B cell (primary cell): Measurements from ENCODE around the gene TUBB4B. TPM values are rescaled to one million over a fixed set of nuclear protein-coding genes. Genes with fewer than 3 reads are reported as not detected.

ENCODE experiments used
- ATAC-seq: fragments of 200-7000 bp; cut with Tn5 transposase; one replicate; pipeline ENCODE4 v1.10.0; 2021; ENCODE audit warnings: low read depth, mild to moderate bottlenecking, moderate number of reproducible peaks, moderate library complexity
- CTCF ChIA-PET: fragments of 350-600 bp; sonication (Branson Sonifier 250); formaldehyde crosslinking; loops from one replicate; lab custom pipeline; 2021; ENCODE audit warnings: antibody characterized with exemption, inconsistent platforms; lab: Charles Lee
- POLR2A ChIA-PET: fragments of 350-600 bp; sonication (Branson Sonifier 250); formaldehyde crosslinking; loops from one replicate; lab custom pipeline; 2021; ENCODE audit warnings: antibody characterized with exemption; lab: Charles Lee
- DNase-seq: peaks from one replicate; pipeline ENCODE4 v3.0.0; 2013
- H2AFZ ChIP-seq: 2 replicates; pipeline ENCODE4 v1.6.1; 2012; ENCODE audit warnings: mild to moderate bottlenecking, low read depth, low read length; ENCODE audit not compliant: insufficient read depth, poor library complexity, severe bottlenecking
- H3K27ac ChIP-seq, 2 donors: 1 replicate in 1 of 2; 2 replicates in 1 of 2; pipeline ENCODE4 v1.5.1; 2012 to 2013; ENCODE audit warnings: low read length in 2 of 2, mild to moderate bottlenecking in 2 of 2, moderate library complexity in 1 of 2
- H3K27me3 ChIP-seq, 4 experiments: fragments of 200-600 bp in 1 of 4; sonication (generic) in 1 of 4; replicated peaks in 1 of 4; 1 replicate in 2 of 4; 2 replicates in 2 of 4; pipeline versions ENCODE4 v1.6.1 to v1.7.0; 2013 to 2016; ENCODE audit warnings: low read length in 3 of 4, mild to moderate bottlenecking in 2 of 4, mixed read lengths in 1 of 4, moderate library complexity in 1 of 4; ENCODE audit not compliant: insufficient read depth in 4 of 4, control insufficient read depth in 3 of 4; ENCODE audit errors: control extremely low read depth in 1 of 4
- H3K36me3 ChIP-seq, 2 experiments: replicated peaks in 1 of 2; 1 replicate in 1 of 2; 2 replicates in 1 of 2; pipeline versions ENCODE4 v1.6.1 to v1.7.1; 2013; ENCODE audit warnings: low read length in 1 of 2; ENCODE audit not compliant: insufficient read depth in 2 of 2, control insufficient read depth in 1 of 2; ENCODE audit errors: control extremely low read depth in 1 of 2, extremely low read depth in 1 of 2
- H3K4me1 ChIP-seq, 2 donors: fragments of 200-600 bp in 1 of 2; sonication (generic) in 1 of 2; 1 replicate in 1 of 2; 2 replicates in 1 of 2; pipeline versions ENCODE4 v1.5.1 to v1.6.1; 2013 to 2017; ENCODE audit warnings: low read length in 2 of 2; ENCODE audit not compliant: control insufficient read depth in 2 of 2, insufficient read depth in 2 of 2
- H3K4me2 ChIP-seq: replicated peaks from 2 replicates; pipeline ENCODE3; 2012; ENCODE audit warnings: mild to moderate bottlenecking, low read depth, low read length; ENCODE audit not compliant: poor library complexity, severe bottlenecking
- H3K4me3 ChIP-seq, 5 experiments: fragments of 200-600 bp in 1 of 5; sonication (generic) in 1 of 5; 1 replicate in 3 of 5; 2 replicates in 2 of 5; pipeline versions ENCODE4 v1.5.1 to v1.7.0; 2011 to 2016; ENCODE audit warnings: low read length in 4 of 5, mild to moderate bottlenecking in 4 of 5, low read depth in 2 of 5, control low read depth in 1 of 5, moderate library complexity in 1 of 5; ENCODE audit not compliant: insufficient read depth in 1 of 5; ENCODE audit errors: control extremely low read depth in 1 of 5, extremely low read depth in 1 of 5
- H3K79me2 ChIP-seq: fragments of 200-600 bp; sonication (generic); one replicate; pipeline ENCODE4 v1.6.0; 2016; ENCODE audit warnings: low read length; ENCODE audit not compliant: control insufficient read depth, insufficient read depth
- H3K9ac ChIP-seq: fragments of 200-600 bp; sonication (generic); 2 replicates; pipeline ENCODE4 v1.6.1; 2017; ENCODE audit warnings: mild to moderate bottlenecking, low read length, moderate library complexity
- H3K9me3 ChIP-seq, 3 donors: one replicate each; pipeline versions ENCODE4 v1.6.1 to v1.7.1; 2013; ENCODE audit warnings: low read length in 2 of 3; ENCODE audit not compliant: control insufficient read depth in 2 of 3, insufficient read depth in 1 of 3; ENCODE audit errors: control extremely low read depth in 1 of 3
- H4K20me1 ChIP-seq: 2 replicates; pipeline ENCODE4 v1.6.0; 2012; ENCODE audit warnings: mild to moderate bottlenecking, low read length; ENCODE audit not compliant: insufficient read depth, control insufficient read depth, poor library complexity, severe bottlenecking
- H3K27ac Mint-ChIP-seq: one replicate; pipeline ENCODE4 v1.8.0; 2021; ENCODE audit warnings: mixed read lengths
- H3K27me3 Mint-ChIP-seq: one replicate; pipeline ENCODE4 v1.8.0; 2021; ENCODE audit warnings: mixed read lengths
- H3K4me1 Mint-ChIP-seq: one replicate; pipeline ENCODE4 v1.8.0; 2021; ENCODE audit warnings: mixed read lengths
- H3K4me3 Mint-ChIP-seq: one replicate; pipeline ENCODE4 v1.8.0; 2021; ENCODE audit warnings: mixed read lengths
- H3K9me3 Mint-ChIP-seq: one replicate; pipeline ENCODE4 v1.8.0; 2022; ENCODE audit warnings: mixed read lengths; ENCODE audit not compliant: insufficient read depth
- EZH2 ChIP-seq: IDR thresholded peaks from 2 replicates; pipeline ENCODE4 v1.6.1; 2012; ENCODE audit warnings: borderline replicate concordance, low read depth, mild to moderate bottlenecking, moderate library complexity, low read length; ENCODE audit not compliant: insufficient read depth, poor library complexity, severe bottlenecking
- WGBS: methylation state at CpG from one replicate; pipeline ENCODE4 v1.1.5; 2013; ENCODE audit warnings: missing lambda C conversion rate; ENCODE audit not compliant: insufficient coverage; 5-methylcytosine and 5-hydroxymethylcytosine counted together
- intact Hi-C: fragments of 100-400 bp; cut with micrococcal nuclease; formaldehyde crosslinking; loops from one replicate; pipeline ENCODE4 v1.10.0; 2022
- polyA plus RNA-seq: library from polyadenylated mRNA; depleted of rRNA; stranded (reverse); fragments of >200 nt; gene quantifications from 2 replicates; pipeline ENCODE4 v1.2.3, GENCODE V29; 2012
- total RNA-seq, 2 donors: library from RNA; stranded (reverse); fragments of 120-200 nt in 1 of 2; gene quantifications; 1 replicate in 1 of 2; 2 replicates in 1 of 2; pipeline versions ENCODE4 v1.2.3 to v1.2.4, GENCODE V29; 2013 to 2022
- TF ChIP-seq, protein P1 (sequence below): fragments of 200-600 bp; IDR thresholded peaks from one replicate; pipeline ENCODE4 v1.8.0; 2022; ENCODE audit warnings: antibody characterized with exemption, mild to moderate bottlenecking

The TUBB4B gene
- total and polyA plus RNA-seq, 2 donors (not counting 1 experiment from before 2014, with no cell fraction given) = 110 to 261 TPM

DNA sequence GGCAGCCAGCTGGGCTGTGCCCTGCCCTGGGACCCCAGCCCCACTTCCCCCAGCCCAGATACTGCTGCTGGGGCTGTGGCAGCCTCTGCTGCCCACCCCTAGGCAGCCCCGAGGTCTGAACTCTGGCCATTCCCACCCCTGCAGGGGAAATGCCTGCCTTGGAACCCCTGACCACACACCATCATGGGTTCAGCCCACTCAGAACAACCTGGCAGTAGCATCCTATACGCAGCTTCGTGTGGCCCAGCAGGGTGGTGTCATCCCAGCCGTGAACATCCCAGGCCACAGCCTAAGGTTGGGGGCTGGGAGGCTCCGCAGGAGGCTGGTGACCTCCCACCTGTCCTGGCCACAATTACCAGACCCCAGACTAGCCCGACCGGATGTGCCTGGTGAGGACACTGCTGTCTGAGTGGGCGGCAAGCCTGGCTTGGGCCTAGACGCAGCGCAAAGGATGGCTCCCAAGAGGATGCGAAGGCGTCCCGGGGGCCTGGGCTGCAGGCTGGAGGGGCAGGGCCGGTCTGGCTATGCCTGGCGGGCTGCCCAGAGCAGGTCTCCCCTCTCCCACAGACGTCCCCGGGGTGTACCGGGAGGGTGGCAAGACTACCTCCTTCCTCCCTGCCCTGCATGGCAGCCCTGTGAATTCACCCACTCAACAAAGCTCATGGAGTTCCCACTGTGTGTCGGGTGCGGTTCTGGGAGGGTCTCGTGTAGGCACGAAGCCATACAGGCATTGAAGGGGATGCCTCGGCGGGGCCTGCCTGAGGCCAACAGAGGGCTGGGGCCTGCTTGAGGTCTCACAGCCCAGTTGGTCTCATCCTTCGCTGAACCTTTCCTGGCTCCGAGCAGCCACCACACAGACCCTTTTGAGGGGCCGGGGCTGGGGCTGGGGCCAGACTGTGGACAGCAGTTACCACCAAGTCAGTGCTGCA is 11.9 kb upstream of the TUBB4B start:
- 68% methylated on average over 27 of the region's 27 CpGs for WGBS
- H3K4me3 Mint-ChIP-seq = no peak overlapping the region
- POLR2A ChIA-PET = no interaction called here
- no peak overlapping the region for H3K4me2 ChIP-seq
- no peak overlapping the region for H3K27ac ChIP-seq
- ATAC-seq = no peak
- H3K79me2 ChIP-seq = no peaks in the 10 kb centered on the region
- no peaks in the 10 kb centered on the region for H3K9me3 ChIP-seq
- H3K4me1 Mint-ChIP-seq = peaks cover 6% of the 10 kb centered on the region
- H3K9me3 Mint-ChIP-seq = no peaks in the 10 kb centered on the region
- peaks cover 0 to 37% (median 2%) of the 10 kb centered on the region in 4 experiments for H3K27me3 ChIP-seq
- no peak overlapping the region for H3K9ac ChIP-seq
- H2AFZ ChIP-seq = no peak overlapping the region
- CTCF ChIA-PET = interaction anchor here (0.8 kb wide), 1 partner anchor 182 kb away, joined by 7 read pairs; no protein-coding TSS in a partner anchor
- DNase-seq = no peak
- no peaks in the 10 kb centered on the region for H4K20me1 ChIP-seq
- H3K4me3 ChIP-seq = no peak overlapping the region
- intact Hi-C loops = no loop called here
- no peak overlapping the region for H3K27ac Mint-ChIP-seq
- peaks cover 5 to 16% of the 10 kb centered on the region in 2 donors for H3K4me1 ChIP-seq
- H3K36me3 ChIP-seq = no peaks in the 10 kb centered on the region
- TF ChIP-seq, protein P1, sequence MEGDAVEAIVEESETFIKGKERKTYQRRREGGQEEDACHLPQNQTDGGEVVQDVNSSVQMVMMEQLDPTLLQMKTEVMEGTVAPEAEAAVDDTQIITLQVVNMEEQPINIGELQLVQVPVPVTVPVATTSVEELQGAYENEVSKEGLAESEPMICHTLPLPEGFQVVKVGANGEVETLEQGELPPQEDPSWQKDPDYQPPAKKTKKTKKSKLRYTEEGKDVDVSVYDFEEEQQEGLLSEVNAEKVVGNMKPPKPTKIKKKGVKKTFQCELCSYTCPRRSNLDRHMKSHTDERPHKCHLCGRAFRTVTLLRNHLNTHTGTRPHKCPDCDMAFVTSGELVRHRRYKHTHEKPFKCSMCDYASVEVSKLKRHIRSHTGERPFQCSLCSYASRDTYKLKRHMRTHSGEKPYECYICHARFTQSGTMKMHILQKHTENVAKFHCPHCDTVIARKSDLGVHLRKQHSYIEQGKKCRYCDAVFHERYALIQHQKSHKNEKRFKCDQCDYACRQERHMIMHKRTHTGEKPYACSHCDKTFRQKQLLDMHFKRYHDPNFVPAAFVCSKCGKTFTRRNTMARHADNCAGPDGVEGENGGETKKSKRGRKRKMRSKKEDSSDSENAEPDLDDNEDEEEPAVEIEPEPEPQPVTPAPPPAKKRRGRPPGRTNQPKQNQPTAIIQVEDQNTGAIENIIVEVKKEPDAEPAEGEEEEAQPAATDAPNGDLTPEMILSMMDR = no peak
- TF ChIP-seq EZH2 = no peak
- H3K27me3 Mint-ChIP-seq = peaks cover 4% of the 10 kb centered on the region
